Renal cortex interstitium (tissue), 11 donors: ENCODE results near the gene MRC2. TPM values are rescaled to one million over a fixed set of nuclear protein-coding genes. Genes with fewer than 3 reads are reported as not detected.

Source experiments
- DNase-seq, 11 donors: peaks; one replicate each; pipeline ENCODE4 v3.0.0-alpha.2; 2013; ENCODE audit warnings: low read depth in 9 of 11, low spot score in 4 of 11; ENCODE audit errors: extremely low read depth in 1 of 11
- polyA plus RNA-seq, 3 donors: library from polyadenylated mRNA; unstranded; fragments of 120-200 nt; gene quantifications; one replicate each; pipeline ENCODE4 v1.2.1, GENCODE V29; 2013; ENCODE audit not compliant: insufficient read length in 3 of 3

The MRC2 gene
- polyA plus RNA-seq, 3 donors = 52.6 to 80.0 (median 72.5) TPM

DNA sequence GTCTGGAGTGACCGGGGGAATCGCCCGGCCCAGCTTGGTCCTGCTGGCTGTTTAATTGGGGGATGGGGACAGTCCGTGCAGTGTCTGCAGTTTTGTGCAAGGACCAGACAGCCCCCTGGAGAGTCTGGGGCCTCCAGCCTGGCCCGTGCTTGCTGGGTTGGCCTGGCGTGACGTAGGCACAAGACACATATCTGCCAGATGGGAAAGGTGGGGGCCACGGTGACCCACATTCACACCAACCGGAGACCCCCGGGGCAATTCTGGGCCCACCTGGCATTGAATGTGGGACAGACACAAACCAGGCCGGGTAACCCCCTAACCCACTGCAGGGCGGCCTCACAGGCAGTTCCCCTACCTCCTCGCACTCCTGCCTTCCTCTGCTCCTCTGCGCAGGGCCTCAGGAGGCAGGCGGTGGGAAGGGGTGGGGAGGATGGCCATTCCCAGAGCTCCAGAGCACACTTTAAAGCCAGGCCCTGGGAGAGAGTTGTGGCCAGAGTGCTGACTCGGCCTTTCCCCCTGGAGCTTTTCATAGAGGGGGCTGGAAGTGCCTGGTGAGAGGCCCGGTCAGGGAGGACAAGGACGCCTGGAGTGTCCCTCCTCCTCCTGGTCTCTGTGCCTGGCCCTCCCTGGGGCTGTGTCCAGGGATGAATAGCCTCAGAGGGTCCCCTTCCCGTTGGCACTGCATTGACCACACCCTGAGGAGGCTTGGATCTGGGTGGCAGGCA, 1.5 kb downstream of the MRC2 start:
- peak in 4 of 11 donors; percentile 16 to 43 (median 38) for DNase-seq

- no peak for DNase-seq
Observed at GRCh38 chr17:62629556-62630364, 2.3 kb downstream of the MRC2 start.

DNA sequence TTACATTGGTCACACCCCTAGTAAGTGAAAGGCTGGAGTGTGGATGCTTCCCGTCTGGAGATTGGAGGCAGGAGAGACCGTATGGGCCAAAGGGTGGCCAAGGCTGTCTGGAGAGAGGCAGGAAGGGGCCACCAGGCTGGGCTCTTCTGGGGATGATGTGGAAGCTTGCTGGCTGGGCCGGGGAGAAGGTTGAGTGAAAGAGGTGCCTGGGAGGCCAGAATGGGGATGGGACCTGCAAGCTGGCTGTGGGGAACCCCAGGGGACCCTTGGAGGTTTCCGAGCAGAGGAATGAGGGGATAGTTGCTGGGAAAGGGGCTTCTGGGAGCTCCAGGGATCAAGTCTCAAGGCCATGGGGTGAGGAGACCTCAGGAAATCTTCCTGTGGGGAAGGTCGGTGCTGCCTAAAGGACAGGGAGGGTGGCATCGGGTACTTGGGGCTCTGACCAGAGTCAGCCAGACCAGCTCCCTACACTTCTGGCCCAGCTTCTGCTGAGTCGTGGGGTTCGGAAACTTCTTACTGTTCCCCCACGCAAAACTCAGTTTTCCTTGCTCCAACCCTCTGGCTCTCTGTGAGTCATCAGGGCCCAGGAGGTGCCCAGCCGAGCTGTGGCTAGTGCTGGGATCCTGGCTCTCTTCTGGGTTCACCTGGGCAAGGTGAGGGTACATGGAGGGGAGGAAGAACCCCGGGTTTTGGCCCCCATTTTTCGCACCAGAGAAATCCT, 3.1 kb downstream of the MRC2 start:
- DNase-seq = no peak

DNA sequence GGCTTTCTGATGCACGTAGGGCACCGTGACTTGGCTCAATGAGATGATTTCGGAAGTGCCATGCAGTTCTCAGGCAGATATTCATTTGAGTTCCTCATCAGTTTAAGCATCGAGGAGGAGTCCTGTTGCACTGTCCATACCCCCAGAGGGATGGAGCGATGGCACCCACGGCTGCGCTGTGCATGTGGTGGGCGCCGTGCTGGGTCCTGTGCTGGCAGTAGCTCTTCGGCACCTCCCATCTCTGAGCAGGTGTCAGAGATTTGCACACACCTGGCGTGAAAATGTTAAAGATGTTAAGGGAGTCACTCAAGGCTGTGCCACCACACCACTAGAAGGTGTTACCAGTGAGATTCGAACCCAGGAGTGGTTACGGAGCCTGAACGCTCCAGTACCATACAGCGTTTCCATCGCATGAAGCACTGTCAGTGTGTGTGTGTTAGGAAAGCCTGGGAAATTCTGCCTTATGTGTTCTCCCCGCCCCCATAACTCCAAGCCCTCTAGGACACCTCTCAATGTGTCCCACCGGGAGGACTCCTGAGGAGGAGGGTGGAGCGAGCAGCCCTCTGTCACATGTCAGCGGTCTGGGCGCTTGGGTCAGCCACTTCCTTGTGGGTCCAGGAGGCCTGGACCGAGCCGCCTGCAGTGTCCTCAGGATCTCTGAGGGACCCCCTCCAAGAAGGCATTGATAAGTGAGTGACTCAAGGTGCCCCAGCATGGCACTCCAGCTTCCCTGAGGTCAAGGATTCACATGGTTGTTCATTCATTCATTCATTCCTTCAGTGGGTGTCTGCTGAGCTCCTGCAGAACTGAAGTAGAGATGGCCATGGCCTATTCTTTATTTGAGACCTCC, 3.8 kb downstream of the MRC2 start:
- DNase-seq = no peak

GRCh38 chr17:62631936-62632924, 4.8 kb downstream of the MRC2 start:
- no peak for DNase-seq

GRCh38 chr17:62637809-62638208, 10.3 kb downstream of the MRC2 start:
- DNase-seq = no peak

DNA sequence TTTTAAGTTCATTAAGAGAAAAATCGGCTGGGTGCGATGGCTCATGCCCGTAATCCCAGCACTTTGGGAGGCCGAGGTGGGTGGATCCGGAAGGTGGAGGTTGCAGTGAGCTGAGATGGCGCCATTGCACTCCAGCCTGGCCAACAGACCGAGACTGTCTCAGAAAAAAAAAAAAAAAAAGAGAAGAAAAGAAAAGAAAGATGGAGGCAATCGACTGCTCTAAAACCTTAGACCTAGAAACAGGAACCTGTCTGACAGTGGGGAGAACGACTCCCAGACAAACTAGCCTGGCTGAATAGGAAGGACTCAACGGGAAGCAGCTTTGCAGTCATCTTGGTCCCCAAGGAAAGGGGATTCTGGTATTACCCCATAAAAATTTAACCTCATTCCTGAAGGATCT, 13.7 kb downstream of the MRC2 start:
- DNase-seq = no peak

DNA sequence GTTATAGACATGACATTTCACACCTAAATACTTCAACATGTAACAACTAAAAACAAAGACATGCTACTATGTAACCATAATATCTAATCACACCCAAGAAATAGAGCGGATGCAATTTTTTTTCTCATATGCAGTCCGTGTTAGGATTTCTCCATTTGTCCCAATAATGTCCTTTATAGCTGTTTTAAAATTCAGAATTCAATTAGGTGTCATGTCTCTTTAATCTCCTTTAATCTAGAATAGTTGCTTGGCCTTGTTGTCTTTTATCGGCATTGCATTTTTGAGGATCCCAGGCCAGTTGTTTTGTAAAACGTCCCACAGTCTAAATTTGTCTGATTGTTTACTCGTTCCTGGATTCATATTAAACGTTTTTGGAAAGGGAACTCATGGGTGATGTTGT, 14.5 kb downstream of the MRC2 start:
- DNase-seq = no peak

- DNase-seq = no peak
Observed at GRCh38 chr17:62643496-62643895, 16.0 kb downstream of the MRC2 start.

DNA sequence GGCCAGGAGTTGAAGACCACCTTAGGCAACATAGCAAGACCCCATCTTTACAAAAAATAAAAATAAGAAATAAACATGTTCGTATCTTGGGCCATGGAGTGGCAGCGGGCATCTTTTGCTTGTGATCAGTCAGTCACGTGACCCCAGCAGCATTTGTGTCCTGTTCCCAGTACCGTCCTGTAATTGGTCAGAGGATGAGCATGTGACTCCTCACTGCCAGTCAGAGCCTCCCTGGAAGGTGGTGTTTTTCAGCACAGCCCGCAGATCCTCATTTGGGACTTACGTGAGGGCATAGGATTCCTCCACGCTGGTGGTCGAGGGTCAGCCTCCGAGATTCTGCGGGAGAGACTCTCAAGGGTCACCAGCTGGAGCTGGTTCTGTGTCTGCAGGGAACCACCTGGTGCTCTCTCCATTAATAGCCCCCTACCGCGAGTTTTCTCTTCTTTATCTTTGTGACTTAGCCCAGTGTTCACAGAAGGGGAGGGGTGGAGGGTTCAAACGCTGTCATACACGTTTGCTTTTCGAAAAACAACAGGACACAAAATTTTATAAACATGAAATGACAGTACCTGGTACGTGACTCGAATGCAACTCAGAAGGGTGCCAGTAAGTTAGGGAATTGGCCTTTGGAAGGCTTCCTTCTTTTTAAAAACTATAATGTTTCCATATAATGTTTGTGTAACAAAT, 17.2 kb downstream of the MRC2 start:
- no peak for DNase-seq

DNA sequence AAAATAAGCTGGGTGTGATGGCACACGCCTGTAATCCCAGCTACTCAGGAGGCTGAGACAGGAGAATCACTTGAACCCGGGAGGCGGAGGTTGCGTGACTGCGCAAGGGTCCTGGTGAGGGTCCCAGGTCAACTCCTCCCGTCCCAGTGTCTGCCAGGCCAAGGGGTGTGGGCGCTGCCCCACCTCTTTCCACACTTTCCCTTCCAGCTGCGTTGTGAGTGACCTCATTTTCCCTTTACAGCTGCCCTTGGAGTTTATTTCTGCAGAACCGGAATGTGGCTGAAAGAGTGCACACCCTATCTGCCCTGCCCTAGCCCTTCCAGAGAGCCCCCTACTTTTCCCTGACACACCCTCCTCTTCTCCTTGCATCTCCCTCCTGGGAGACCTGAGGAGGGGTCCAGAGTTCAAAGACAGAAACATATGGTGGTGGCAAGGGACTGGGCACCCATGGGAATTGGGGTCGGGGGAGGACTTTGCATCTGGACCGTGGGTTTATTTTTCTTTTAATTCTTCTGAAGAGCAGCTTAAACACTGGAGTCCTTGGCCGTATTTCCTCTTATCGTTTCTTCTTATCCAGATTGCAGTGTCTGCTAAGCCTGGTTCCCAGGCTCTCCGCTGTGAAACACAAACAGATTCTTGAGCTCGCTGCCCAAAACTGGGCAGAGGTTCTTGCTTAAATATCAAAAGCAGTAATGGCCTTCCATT, 20.9 kb downstream of the MRC2 start:
- DNase-seq = no peak

DNA sequence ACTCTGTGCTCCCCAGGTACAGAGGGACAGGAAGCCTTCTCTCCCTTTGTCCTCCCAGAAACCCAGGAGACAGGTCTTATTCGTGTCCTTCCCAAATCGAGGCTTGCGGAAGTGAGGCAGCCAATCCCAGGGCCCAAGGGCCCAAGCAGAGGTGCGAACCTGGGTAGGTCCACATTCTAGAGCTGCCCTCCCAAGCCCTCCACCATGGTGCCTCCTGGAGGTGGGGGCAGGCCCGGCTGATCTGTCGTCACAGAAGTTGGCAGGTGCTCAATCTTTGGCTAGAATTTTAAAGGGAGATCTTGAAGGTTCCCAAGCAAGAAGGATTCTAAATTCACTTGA, 21.5 kb downstream of the MRC2 start:
- no peak for DNase-seq

GRCh38 chr17:62649570-62649969, 22.1 kb downstream of the MRC2 start:
- DNase-seq = no peak

DNA sequence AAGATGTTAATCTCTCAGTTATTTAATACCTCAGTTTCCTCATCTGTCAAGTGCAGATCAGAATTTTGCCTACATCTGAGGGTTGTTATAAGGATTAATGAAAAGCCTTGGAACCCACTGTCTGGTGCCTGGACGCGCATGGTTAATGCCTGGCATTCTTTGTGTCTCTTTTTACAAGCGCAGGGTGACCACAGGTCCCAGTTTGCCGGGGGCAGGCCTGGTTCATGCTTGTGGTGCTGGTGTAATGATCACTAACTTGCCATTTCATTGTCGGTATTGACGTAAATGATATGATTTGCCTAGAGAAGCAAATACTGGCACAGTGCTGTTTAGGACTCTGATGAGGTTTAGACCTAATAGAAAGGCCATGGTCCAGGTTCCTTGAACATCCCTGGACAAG, 23.1 kb downstream of the MRC2 start:
- DNase-seq = no peak

DNA sequence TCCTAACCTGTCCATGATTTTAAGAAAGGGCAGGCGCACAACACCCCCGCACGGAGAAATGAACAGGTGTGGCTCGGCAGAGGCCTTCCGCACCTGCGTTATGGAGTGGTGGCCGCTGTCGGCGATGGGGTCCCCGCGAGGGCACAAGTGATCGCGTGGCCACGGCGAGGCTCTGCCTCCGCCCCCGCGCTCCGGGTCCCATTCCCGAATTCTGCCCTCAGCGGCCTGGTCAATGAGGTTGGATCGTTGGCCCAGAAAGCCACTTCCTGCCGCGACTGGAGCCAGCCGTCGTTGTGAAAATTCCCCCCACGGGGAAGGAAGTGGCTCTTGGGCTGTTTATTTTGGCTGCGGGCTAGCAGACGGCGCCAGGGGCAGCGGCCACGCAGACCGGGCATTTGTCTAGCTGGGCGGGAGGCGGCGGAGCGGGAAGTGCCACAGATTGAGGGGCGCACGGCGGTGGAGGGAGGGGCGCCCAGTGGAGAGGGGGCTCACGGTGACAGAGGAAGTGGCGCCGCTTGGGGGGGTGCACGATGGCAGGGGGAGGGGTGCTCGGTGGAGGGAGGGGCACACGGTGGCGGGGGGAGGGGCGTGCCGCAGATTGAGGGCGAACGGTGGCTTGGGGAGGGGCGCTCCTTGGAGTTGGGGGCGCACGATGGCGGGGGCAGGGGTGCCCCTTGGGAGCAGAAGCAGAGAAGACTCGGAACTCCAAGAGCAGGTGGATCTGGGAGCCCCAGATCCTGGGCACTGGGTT, 25.0 kb downstream of the MRC2 start:
- peak in 6 of 11 donors; percentile 30 to 62 (median 42) for DNase-seq
